H1 (cell line): Measurements from ENCODE around the gene CEP104. TPM values are rescaled to one million over a fixed set of nuclear protein-coding genes. Genes with fewer than 3 reads are reported as not detected.

Experiments
- CTCF ChIA-PET: fragments of 300-600 bp; sonication (Branson Sonifier 250); formaldehyde crosslinking; loops from one replicate; lab custom pipeline; 2021; ENCODE audit not compliant: partially characterized antibody; lab: Charles Lee
- POLR2A ChIA-PET: fragments of 300-600 bp; sonication (Branson Sonifier 250); formaldehyde crosslinking; loops from one replicate; lab custom pipeline; 2021; ENCODE audit warnings: inconsistent platforms; ENCODE audit not compliant: partially characterized antibody; lab: Charles Lee
- DNase-seq, 2 experiments: peaks; one replicate each; pipeline versions ENCODE4 v3.0.0 to v3.0.0-alpha.2; 2010 to 2022; ENCODE audit warnings: low spot score in 2 of 2, low read depth in 1 of 2, mixed read lengths in 1 of 2
- FAIRE-seq: peaks from 2 replicates; lab custom pipeline; 2011; peaks lifted over from hg19 to GRCh38; lab: Jason Lieb, UNC
- H2AFZ ChIP-seq: 2 replicates; pipeline ENCODE4 v1.8.1; 2012; ENCODE audit warnings: low read length, inconsistent platforms
- H2AK5ac ChIP-seq: 2 replicates; pipeline ENCODE4 v1.6.1; 2013; ENCODE audit warnings: low read depth, low read length
- H2BK120ac ChIP-seq: replicated peaks from 2 replicates; pipeline ENCODE3; 2013; ENCODE audit warnings: low read depth, low read length, inconsistent platforms
- H2BK12ac ChIP-seq: 2 replicates; pipeline ENCODE4 v1.6.1; 2013; ENCODE audit warnings: low read depth, low read length
- H2BK15ac ChIP-seq: 2 replicates; pipeline ENCODE4 v1.6.1; 2013; ENCODE audit warnings: low read length
- H2BK20ac ChIP-seq: 2 replicates; pipeline ENCODE4 v1.6.1; 2013; ENCODE audit warnings: low read length
- H2BK5ac ChIP-seq: 2 replicates; pipeline ENCODE4 v1.6.1; 2013; ENCODE audit warnings: low read depth, low read length
- H3K14ac ChIP-seq: 2 replicates; pipeline ENCODE4 v1.6.1; 2013; ENCODE audit warnings: inconsistent platforms; ENCODE audit not compliant: insufficient read length
- H3K18ac ChIP-seq: 2 replicates; pipeline ENCODE4 v1.6.1; 2013; ENCODE audit warnings: low read length; ENCODE audit errors: extremely low read depth
- H3K23ac ChIP-seq: 2 replicates; pipeline ENCODE4 v1.6.1; 2013; ENCODE audit warnings: inconsistent platforms; ENCODE audit not compliant: insufficient read length
- H3K23me2 ChIP-seq: 2 replicates; pipeline ENCODE4 v1.6.1; 2013; ENCODE audit warnings: low read depth, low read length
- H3K27ac ChIP-seq: 2 replicates; pipeline ENCODE4 v1.6.1; 2011; ENCODE audit warnings: low read depth, low read length, inconsistent platforms
- H3K27me3 ChIP-seq, 4 experiments: replicated peaks in 1 of 4; 1 replicate in 1 of 4; 2 replicates in 3 of 4; pipeline versions ENCODE4 v1.6.1 to v1.8.1; 2011 to 2013; ENCODE audit warnings: low read length in 3 of 4, mild to moderate bottlenecking in 3 of 4, inconsistent platforms in 2 of 4, mixed read lengths in 2 of 4, moderate library complexity in 1 of 4; ENCODE audit not compliant: control insufficient read depth in 3 of 4, insufficient read depth in 3 of 4; ENCODE audit errors: extremely low read depth in 1 of 4
- H3K36me3 ChIP-seq, 4 experiments: 2 replicates each; pipeline versions ENCODE4 v1.6.1 to v1.8.1; 2011 to 2013; ENCODE audit warnings: mild to moderate bottlenecking in 4 of 4, low read length in 3 of 4, moderate library complexity in 2 of 4, control low read depth in 1 of 4, inconsistent platforms in 1 of 4; ENCODE audit not compliant: insufficient read depth in 4 of 4, control insufficient read depth in 2 of 4
- H3K4ac ChIP-seq: replicated peaks from 2 replicates; pipeline ENCODE3; 2013; ENCODE audit warnings: low read length, low read depth, mixed read lengths, inconsistent platforms; ENCODE audit not compliant: insufficient read length
- H3K4me1 ChIP-seq, 4 experiments: replicated peaks in 1 of 4; 1 replicate in 1 of 4; 2 replicates in 3 of 4; pipeline versions ENCODE4 v1.6.1 to v1.8.1; 2011 to 2013; ENCODE audit warnings: low read length in 3 of 4, inconsistent platforms in 2 of 4, mixed read lengths in 1 of 4; ENCODE audit not compliant: insufficient read depth in 4 of 4, control insufficient read depth in 3 of 4
- H3K4me2 ChIP-seq, 2 experiments: 2 replicates each; pipeline versions ENCODE4 v1.6.1 to v1.8.1; 2011 to 2013; ENCODE audit warnings: low read depth in 2 of 2, low read length in 2 of 2, control low read depth in 1 of 2, inconsistent platforms in 1 of 2, mild to moderate bottlenecking in 1 of 2; ENCODE audit not compliant: insufficient read depth in 1 of 2
- H3K4me3 ChIP-seq, 4 experiments: fragments of 200-600, 300-600 bp in 1 of 4; sonication (generic), shearing (Covaris generic), sonication (Bioruptor Twin) in 1 of 4; 2 replicates each; pipeline versions ENCODE4 v1.5.1 to v1.8.1; 2011 to 2016; ENCODE audit warnings: low read length in 4 of 4, low read depth in 3 of 4, control low read depth in 2 of 4, inconsistent platforms in 2 of 4, mild to moderate bottlenecking in 2 of 4, mixed read lengths in 1 of 4, moderate library complexity in 1 of 4; ENCODE audit not compliant: insufficient read depth in 2 of 4; ENCODE audit errors: extremely low read depth in 1 of 4
- H3K56ac ChIP-seq: replicated peaks from 2 replicates; pipeline ENCODE3; 2013; ENCODE audit warnings: low read depth, mild to moderate bottlenecking, mixed read lengths, low read length, inconsistent platforms; ENCODE audit not compliant: insufficient read length
- H3K79me1 ChIP-seq: 2 replicates; pipeline ENCODE4 v1.6.1; 2013; ENCODE audit warnings: low read depth, low read length, control low read depth
- H3K79me2 ChIP-seq, 2 experiments: 2 replicates each; pipeline versions ENCODE4 v1.6.1 to v1.8.1; 2012 to 2013; ENCODE audit warnings: low read length in 2 of 2, mild to moderate bottlenecking in 2 of 2, inconsistent platforms in 1 of 2; ENCODE audit not compliant: insufficient read depth in 2 of 2, control insufficient read depth in 1 of 2
- H3K9ac ChIP-seq, 4 experiments: replicated peaks in 1 of 4; 1 replicate in 1 of 4; 2 replicates in 3 of 4; pipeline versions ENCODE4 v1.6.1 to v1.8.1; 2011 to 2013; ENCODE audit warnings: low read depth in 3 of 4, low read length in 3 of 4, control low read depth in 2 of 4, mild to moderate bottlenecking in 2 of 4, moderate library complexity in 2 of 4, inconsistent platforms in 1 of 4; ENCODE audit errors: extremely low read depth in 1 of 4
- H3K9me3 ChIP-seq, 2 experiments: 2 replicates each; pipeline versions ENCODE4 v1.6.1 to v1.8.1; 2012 to 2013; ENCODE audit warnings: mild to moderate bottlenecking in 2 of 2, moderate library complexity in 2 of 2, control low read depth in 1 of 2, inconsistent platforms in 1 of 2, low read depth in 1 of 2, low read length in 1 of 2, mixed read lengths in 1 of 2; ENCODE audit not compliant: insufficient read depth in 2 of 2
- H4K20me1 ChIP-seq, 2 experiments: replicated peaks in 1 of 2; 2 replicates each; pipeline versions ENCODE3 to v1.8.1; 2011 to 2013; ENCODE audit warnings: inconsistent platforms in 2 of 2, low read length in 2 of 2, mild to moderate bottlenecking in 1 of 2; ENCODE audit not compliant: insufficient read depth in 2 of 2, control insufficient read depth in 1 of 2
- H4K5ac ChIP-seq: 2 replicates; pipeline ENCODE4 v1.6.1; 2013; ENCODE audit warnings: low read length, low read depth, mixed read lengths, inconsistent platforms; ENCODE audit not compliant: insufficient read length
- H4K8ac ChIP-seq: 2 replicates; pipeline ENCODE4 v1.8.0; 2013; ENCODE audit warnings: mild to moderate bottlenecking, moderate library complexity, low read length, inconsistent platforms; ENCODE audit not compliant: insufficient read depth; ENCODE audit errors: extremely low read depth
- H4K91ac ChIP-seq: replicated peaks from 2 replicates; pipeline ENCODE3; 2013; ENCODE audit warnings: low read length, mixed read lengths, inconsistent platforms; ENCODE audit not compliant: insufficient read length
- BCL11A ChIP-seq, 2 experiments: IDR thresholded peaks; one replicate each; pipeline ENCODE4 v1.6.1; 2011; ENCODE audit warnings: low read depth in 2 of 2, low read length in 2 of 2, mild to moderate bottlenecking in 2 of 2
- CHD2 ChIP-seq: IDR thresholded peaks from 2 replicates; pipeline ENCODE4 v1.6.1; 2012; ENCODE audit warnings: low read length, improper control_type of control experiment
- EP300 ChIP-seq, 2 experiments: IDR thresholded peaks; 1 replicate in 1 of 2; 2 replicates in 1 of 2; pipeline ENCODE4 v1.6.1; 2011 to 2012; ENCODE audit warnings: low read depth in 2 of 2, low read length in 2 of 2, mild to moderate bottlenecking in 2 of 2, borderline replicate concordance in 1 of 2, inconsistent platforms in 1 of 2, moderate library complexity in 1 of 2
- GABPA ChIP-seq: IDR thresholded peaks from 2 replicates; pipeline ENCODE4 v1.6.1; 2011; ENCODE audit warnings: mild to moderate bottlenecking, low read length, moderate library complexity, borderline replicate concordance; ENCODE audit not compliant: insufficient read depth
- KDM1A ChIP-seq: fragments of 200-600, 300-600 bp; sonication (generic); IDR thresholded peaks from 2 replicates; pipeline ENCODE4 v1.7.1; 2016; ENCODE audit warnings: mild to moderate bottlenecking, low read length, borderline replicate concordance
- MAFK ChIP-seq: IDR thresholded peaks from 2 replicates; pipeline ENCODE4 v1.6.1; 2012; ENCODE audit warnings: low read depth, mild to moderate bottlenecking, improper control_type of control experiment, low read length
- POU5F1 ChIP-seq: IDR thresholded peaks from 2 replicates; pipeline ENCODE4 v1.6.1; 2011; ENCODE audit warnings: low read depth, mild to moderate bottlenecking, low read length, moderate library complexity
- RFX5 ChIP-seq: IDR thresholded peaks from 2 replicates; pipeline ENCODE4 v1.6.1; 2011; ENCODE audit warnings: low read depth, low read length, improper control_type of control experiment, borderline replicate concordance
- RXRA ChIP-seq: IDR thresholded peaks from 2 replicates; pipeline ENCODE4 v1.6.1; 2011; ENCODE audit warnings: low read depth, mild to moderate bottlenecking, low read length, moderate library complexity; ENCODE audit not compliant: insufficient read depth
- SP4 ChIP-seq: IDR thresholded peaks from 2 replicates; pipeline ENCODE4 v1.6.1; 2012; ENCODE audit warnings: low read length, inconsistent platforms
- TAF1 ChIP-seq: IDR thresholded peaks from 2 replicates; pipeline ENCODE4 v1.6.1; 2011; ENCODE audit warnings: mild to moderate bottlenecking, low read depth, low read length
- TBP ChIP-seq: IDR thresholded peaks from 2 replicates; pipeline ENCODE4 v1.6.1; 2011; ENCODE audit warnings: low read depth, low read length, improper control_type of control experiment
- WGBS, 2 experiments: shearing (Covaris generic) in 1 of 2; methylation state at CpG; one replicate each; pipeline versions ENCODE4 v1.1.6 to v1.1.7; 2013 to 2015; ENCODE audit warnings: low lambda C conversion rate in 2 of 2, mixed read lengths in 2 of 2, inconsistent platforms in 1 of 2, low coverage in 1 of 2, missing lambda C conversion rate in 1 of 2; ENCODE audit not compliant: insufficient replicate concordance in 2 of 2, insufficient coverage in 1 of 2, insufficient read length in 1 of 2; ENCODE audit errors: extremely low coverage in 1 of 2, missing lambda C conversion rate in 1 of 2; 5-methylcytosine and 5-hydroxymethylcytosine counted together
- polyA plus RNA-seq, 7 experiments: library from polyadenylated mRNA; depleted of rRNA in 3 of 7; stranded (reverse) in 5 of 7; unstranded in 2 of 7; fragments of >200 nt in 5 of 7; fragments of 200-250 nt in 2 of 7; gene quantifications; 1 replicate in 5 of 7; 2 replicates in 1 of 7; 4 replicates in 1 of 7; pipeline versions ENCODE4 v1.2.1 to v1.2.3, GENCODE V29; 2011 to 2013; ENCODE audit warnings: missing spikeins in 2 of 7, mixed read lengths in 2 of 7
- total RNA-seq: library from RNA; stranded (reverse); fragmentation: NEBNext Ultra II Directional; extraction: Animal tissue kit (Norgen Biotek cat#: 25700); gene quantifications from 2 replicates; pipeline ENCODE4 v1.2.1, GENCODE V29; 2021

CEP104 gene
- total and polyA plus RNA-seq, 2 of the 8 experiments (the other 6 are each of a cell fraction or from before 2014, with no cell fraction given) = 8.0 to 43.9 TPM

DNA sequence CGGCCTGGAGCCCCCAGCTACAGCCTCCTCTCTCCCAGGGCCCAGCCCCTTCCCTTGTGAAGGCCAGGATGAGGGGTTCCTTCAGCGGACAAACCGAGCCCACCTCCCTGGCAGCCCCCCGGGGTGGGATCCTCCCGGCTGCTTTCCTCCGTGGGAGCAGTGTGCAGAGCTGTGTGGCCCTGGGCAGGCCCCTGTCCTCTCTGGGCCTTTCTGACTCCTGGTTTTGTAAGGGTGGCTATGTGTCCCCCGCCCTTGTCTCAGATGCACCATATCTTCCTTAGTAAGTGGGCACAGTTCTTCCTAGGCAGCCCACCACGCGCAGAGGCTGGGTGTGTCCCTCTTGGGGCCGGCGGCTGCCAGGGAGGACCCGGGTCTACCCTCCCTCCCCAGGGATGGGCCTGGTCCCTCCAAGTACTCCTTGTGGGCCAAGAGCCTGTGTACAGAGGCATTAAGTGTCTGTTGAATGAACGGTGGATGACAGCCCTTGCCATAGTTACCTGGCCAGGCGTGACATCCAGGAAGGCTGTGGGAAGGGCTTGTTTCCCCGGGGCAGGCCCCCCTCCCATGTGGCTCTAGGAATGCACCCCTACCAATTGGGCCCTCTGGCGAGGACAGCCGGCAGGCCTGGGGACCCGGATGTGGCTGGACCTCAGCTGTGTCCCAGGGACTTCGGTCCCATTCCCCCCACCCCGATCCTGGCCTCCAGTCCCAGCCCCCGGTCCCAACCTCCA lies 80.6 kb downstream of the CEP104 start:
- FAIRE-seq (no peak), DNase-seq (no peak)
- Histone ChIP-seq H3K27ac (no peak overlapping the region), H2BK15ac (no peak overlapping the region), H2BK5ac (no peak overlapping the region), H4K20me1 (peaks cover 8 to 21% of the 10 kb centered on the region in 2 experiments), H3K27me3 (no peaks in the 10 kb centered on the region; a peak in 1 of 7 replicates), H4K5ac (no peak overlapping the region), H3K9me3 (no peaks in the 10 kb centered on the region), H2BK20ac (no peak overlapping the region), H3K4me3 (no peak overlapping the region), H3K9ac (no peak overlapping the region), H3K36me3 (peaks cover 9 to 19% (median 18%) of the 10 kb centered on the region in 4 experiments; a peak in 7 of 8 replicates), H3K79me1 (no peaks in the 10 kb centered on the region; the same call in 1 of the 2 replicates), H3K4me1 (peaks cover 0 to 35% (median 13%) of the 10 kb centered on the region in 4 experiments; a peak in 6 of 7 replicates), H3K79me2 (no peaks in the 10 kb centered on the region), H2AFZ (no peak overlapping the region), H3K23me2 (peaks cover 11% of the 10 kb centered on the region; the same call in 1 of the 2 replicates), H2BK12ac (0 out of 2 replicates have a peak overlapping the region, but pooled peaks have one; percentile 17), H3K18ac (no peak overlapping the region), H2AK5ac (no peak overlapping the region), H3K56ac (no peak overlapping the region), H3K4me2 (no peak overlapping the region), H3K14ac (no peak overlapping the region), H2BK120ac (no peak overlapping the region), H3K4ac (no peak overlapping the region), H4K91ac (no peak overlapping the region), H4K8ac (no peak overlapping the region), H3K23ac (no peak overlapping the region)
- WGBS, 2 experiments = 90% methylated on average over 17 of the region's 21 CpGs; no CpG with 5 or more reads in 1 of the 2 experiments
- no peak for TF ChIP-seq CHD2
- no peak for TF ChIP-seq MAFK
- no peak for TF ChIP-seq RXRA
- no peak for TF ChIP-seq POU5F1
- TF ChIP-seq RFX5 = no peak
- TF ChIP-seq SP4 = no peak
- TF ChIP-seq EP300 (IDR thresholded peaks at IDR 0.05; ENCODE audit: borderline replicate concordance in 1 of 2, low read depth in 2 of 2, low read length in 2 of 2) = no peak
- TF ChIP-seq TBP = no peak
- TF ChIP-seq KDM1A = no peak
- no peak for TF ChIP-seq GABPA
- TF ChIP-seq BCL11A (IDR thresholded peaks at IDR 0.05; ENCODE audit: low read depth in 2 of 2, low read length in 2 of 2) = no peak
- no peak for TF ChIP-seq TAF1
- ChIA-PET POLR2A (interaction anchor here (1.2 to 5.8 kb wide), 4 partner anchors 10 to 124 kb away, joined by 3 to 84 read pairs (median 4); partner anchors contain the start of gene C1orf174), CTCF (interaction anchor here (0.7 to 3.4 kb wide), 24 partner anchors 10 to 1191 kb away, joined by 3 to 24 read pairs (median 4); partner anchors contain the start of gene LRRC47)
